ENCODE data around the gene TNFRSF14.

The TNFRSF14 gene

GRCh38 chr1:2602311-2602835, 46.2 kb downstream of the TNFRSF14 start:
- no peak for DNase-seq (ENCODE audit: low read depth in 2 of 2)

DNA sequence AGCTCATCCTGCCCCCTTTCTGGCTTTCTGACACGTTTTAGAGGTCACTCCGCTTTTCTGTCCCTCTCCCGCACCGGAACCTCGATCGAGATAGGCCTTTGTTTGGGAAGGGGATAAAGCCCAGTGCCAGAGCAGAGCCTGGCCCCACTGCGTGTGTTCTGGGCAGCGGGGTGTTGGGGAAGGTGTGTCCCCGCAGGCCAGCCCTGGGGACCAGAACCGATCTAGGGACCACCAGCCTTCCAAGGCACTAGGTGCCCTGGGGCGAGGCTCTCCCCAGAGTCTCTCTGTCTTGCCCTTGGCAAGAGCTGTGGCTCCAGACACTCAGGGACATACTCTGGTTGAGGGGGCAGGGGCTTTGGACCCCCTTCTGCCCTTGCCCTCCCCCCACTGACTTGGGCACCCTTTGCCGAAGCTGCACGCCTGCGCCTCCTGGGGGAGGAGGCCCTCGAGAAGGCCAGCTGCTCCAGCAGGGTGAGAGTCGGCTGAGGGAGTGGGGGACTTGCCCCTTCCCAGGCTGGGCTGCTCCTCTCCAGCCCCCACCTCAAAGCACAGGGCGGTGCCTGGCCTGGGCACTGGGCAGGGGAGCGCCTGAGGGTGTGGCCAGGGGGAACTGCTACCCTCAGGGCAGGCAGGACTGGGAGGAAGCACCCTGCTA, 46.8 kb downstream of the TNFRSF14 start:
- no peak for DNase-seq (ENCODE audit: low read depth in 2 of 2)

DNA sequence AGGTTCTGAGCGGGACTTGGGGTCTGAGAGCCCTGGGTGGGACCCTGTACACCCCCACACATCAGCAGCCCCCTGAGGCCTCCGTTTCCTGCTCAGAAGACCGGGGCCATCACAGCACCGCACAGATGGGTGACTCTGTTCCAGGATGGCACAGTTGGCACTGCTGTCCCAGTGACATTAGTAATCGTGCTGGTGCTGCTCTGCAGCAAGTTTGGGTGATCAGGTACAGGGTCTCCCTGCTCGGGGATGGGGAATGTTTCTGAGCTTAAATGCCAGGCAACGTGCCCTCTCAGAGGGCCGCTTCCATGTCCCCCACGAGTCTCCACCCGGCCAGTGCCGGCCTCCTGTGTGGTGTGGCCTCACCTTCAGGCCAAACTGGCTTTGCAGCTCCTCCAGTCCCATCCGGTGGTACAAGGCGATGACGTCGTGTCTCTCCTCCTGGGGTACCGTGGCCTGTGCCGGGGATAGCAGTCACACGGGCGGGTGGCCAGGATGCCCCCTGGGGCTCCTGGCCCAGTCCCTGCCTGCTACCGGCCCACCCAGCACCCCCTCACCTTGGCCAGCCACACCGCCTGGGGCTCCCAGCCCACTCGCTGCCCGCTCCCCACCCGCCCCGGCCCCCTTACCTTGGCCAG, 47.5 kb downstream of the TNFRSF14 start:
- DNase-seq (ENCODE audit: low read depth in 2 of 2), result no peak

- DNase-seq (ENCODE audit: low read depth in 2 of 2), result no peak
Measured at GRCh38 chr1:2604156-2604843, 48.1 kb downstream of the TNFRSF14 start.

DNA sequence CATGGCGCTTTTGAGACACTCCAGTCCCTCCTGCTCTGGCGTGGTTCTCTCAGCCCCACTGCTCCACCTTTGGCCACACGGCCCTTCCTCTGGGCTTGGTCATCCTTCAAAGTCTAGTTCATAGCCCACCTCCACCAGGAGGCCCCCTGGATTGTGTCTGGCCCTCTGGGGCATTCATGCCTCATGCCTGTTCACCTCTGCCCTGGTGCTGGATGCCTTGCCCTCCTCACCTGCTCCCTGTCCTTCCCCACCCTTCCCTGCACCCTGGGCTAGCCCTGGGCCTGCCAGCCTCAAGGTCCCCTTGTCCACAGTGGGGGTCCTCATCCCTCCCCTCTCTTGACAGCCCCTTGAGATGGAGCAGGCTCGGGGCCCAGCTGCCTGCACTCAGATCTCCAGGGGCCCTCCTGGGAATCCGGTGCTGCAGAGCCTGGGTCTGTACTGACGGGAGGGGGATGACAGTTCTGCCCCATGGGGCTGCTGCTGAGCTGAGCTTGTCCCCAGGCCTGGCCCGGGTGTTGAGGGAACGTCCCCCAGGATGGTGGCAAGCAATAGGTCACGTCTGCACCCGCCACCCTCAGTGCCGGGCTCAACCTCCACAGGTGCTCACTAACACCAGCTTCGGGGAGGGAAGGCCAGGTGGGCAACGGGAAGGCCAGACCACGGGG, 48.8 kb downstream of the TNFRSF14 start:
- no peak for DNase-seq (ENCODE audit: low read depth in 2 of 2)

GRCh38 chr1:2605509-2606395, 49.6 kb downstream of the TNFRSF14 start:
- no peak for DNase-seq (ENCODE audit: low read depth in 2 of 2)

GRCh38 chr1:2606396-2606880, 50.3 kb downstream of the TNFRSF14 start:
- no peak for DNase-seq (ENCODE audit: low read depth in 2 of 2)

DNA sequence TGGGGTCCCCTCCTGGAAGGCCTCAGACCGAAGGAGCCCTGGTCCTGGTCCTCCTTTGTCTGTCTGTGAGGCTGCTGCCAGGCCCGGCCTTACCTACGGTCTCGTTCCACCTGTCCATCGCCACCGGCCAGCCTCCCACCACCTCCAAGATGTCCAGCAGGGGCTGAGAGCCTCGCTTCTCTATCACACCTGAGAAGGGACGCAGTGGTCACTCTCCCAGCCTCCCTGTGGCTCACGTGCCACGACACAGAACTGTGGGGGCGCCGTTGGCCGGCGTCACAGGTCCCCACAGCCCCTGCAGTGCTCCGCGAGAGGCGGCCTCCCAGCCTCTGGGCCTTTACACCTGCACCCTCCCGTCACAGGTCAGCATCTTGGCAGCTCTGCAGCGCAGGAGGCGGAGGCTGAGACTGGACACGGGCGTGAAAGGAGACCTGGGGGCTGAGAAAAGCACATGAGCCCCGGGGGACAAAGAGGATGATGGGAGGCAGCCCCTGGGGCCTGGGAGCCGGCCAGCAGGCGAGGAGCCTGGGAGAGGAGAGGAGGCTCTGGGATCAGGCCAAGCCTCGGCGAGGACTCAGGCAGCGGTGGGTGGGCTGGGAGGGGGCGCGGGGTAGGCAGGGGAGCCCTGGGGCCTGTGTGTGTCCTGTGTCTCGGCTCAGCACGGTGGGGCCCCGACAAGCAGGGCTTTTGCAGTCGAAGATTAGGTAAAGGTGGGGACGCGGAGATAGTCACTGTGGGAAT, 50.9 kb downstream of the TNFRSF14 start:
- DNase-seq (ENCODE audit: low read depth in 2 of 2), result no peak

- no peak for DNase-seq (ENCODE audit: low read depth in 2 of 2)
Measured at GRCh38 chr1:2607641-2608091, 51.5 kb downstream of the TNFRSF14 start.

GRCh38 chr1:2609319-2610035, 53.3 kb downstream of the TNFRSF14 start:
- no peak for DNase-seq (ENCODE audit: low read depth in 2 of 2)

DNA sequence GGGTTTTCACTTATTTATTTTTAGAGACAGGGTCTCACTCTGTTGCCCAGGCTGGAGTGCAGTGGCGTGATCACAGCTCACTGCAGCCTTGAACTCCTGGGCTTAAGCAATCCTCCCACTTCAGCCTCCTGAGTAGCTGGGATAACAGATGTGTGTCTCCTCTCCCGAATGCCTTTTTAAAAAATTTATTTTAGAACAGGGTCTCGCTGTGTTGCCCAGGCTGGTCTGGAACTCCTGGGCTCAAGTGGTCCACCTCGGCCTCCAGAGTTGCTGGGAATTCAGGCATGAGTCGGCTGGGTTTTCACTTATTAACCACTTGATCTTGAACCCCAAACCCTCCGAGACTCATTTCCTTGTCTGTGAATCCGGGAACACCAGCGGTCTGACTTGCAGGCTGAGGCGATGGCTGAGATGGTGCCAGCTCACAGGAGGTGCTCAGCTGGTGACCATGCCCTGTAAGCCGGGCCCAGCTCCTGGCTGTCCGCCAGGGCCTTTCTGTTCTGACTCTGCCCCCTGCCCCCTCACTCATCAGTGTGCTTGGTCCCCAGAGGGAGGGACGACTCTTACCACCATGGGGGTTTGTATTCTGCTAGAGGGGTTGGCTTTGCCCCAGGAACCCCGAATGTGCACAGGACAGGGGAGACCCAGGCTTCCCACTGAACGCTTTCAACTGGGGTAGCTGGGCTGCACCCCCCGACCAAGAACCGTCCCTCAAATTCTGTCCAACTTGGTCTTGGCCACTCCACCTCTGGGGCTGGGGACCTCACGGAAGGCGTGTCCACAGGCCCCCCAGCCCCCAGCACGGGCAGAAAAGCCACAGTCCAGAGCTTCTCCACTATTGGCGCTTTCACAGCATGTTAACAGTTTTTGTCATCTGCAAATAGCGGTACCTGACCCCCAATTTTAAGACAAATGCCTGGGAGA, 54.1 kb downstream of the TNFRSF14 start:
- no peak for DNase-seq (ENCODE audit: low read depth in 2 of 2)

DNA sequence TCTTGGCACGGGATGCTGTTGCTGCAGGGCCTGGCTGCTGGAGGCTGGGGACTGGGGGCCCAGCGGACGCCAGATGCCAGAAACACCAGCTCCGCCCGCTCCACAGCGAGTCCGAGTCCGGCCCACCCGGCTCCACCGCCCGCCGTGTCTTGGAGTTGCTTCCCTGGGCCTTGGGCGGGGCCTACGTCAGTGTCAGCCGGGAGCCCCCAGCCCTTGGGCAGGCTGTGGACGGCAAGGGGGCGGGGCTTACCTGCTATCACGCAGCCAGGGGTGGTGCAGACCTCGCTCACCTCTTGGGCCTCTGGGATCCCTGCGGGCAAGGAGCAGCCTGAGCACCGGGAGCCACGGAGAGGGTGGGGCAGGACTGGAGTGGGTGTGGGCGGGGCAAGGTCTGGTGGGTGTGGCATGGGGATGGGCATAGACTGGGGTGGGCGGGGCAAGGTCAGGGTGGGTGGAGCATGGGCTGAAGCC, 54.9 kb downstream of the TNFRSF14 start:
- peak in 1 of 2 donors; percentile 25 for DNase-seq (ENCODE audit: low read depth in 2 of 2)

- no peak for DNase-seq (ENCODE audit: low read depth in 2 of 2)
Measured at GRCh38 chr1:2611621-2612437, 55.7 kb downstream of the TNFRSF14 start.

DNA sequence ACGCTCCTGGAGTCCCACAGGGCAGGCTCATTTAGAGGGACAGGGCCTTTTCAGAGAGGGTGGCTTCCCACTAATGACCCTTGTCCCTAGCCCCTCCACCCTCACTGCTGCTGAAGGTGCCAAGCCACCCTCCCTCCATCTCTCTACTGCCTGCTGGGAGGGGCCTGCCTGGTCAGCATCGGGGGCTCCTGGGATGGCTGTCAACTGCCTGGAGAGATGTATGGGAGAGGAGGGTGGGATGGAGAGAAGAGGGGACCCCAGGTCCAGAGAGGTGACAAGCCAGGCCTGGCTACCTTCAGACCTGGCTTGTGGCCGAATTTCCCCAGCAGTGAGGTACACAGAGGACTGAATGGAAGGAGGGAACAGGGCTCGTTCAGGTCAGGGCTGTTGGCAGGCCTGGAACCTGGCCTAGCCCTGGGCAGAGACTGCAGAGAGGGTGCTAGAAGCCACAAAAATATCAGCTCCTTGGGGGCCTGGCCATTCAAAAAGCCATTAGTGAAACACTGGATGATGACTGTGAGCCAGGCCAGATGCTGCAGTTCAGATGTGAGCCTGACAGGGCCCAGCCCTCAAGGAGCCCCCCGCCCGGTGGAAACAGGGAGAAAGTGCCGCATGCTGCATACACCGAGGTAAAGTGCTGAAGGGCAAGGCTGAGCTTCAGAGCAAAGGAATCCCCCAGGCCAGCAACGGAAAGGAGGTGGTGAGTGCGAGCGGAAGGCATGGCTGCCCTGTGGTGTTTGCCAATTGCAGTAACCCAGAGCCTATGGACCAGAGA, 56.6 kb downstream of the TNFRSF14 start:
- DNase-seq (ENCODE audit: low read depth in 2 of 2), result no peak
